ENCODE data around the gene LIMS3.
"Not testable (repeated sequence)": the region's sequence is repeated elsewhere in the genome, so short reads cannot be mapped to it uniquely, and the experiment has no call there.

Gene LIMS3, protein sequence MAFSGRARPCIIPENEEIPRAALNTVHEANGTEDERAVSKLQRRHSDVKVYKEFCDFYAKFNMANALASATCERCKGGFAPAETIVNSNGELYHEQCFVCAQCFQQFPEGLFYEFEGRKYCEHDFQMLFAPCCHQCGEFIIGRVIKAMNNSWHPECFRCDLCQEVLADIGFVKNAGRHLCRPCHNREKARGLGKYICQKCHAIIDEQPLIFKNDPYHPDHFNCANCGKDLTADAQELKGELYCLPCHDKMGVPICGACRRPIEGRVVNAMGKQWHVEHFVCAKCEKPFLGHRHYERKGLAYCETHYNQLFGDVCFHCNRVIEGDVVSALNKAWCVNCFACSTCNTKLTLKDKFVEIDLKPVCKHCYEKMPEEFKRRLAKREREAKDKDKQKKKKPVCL

DNA sequence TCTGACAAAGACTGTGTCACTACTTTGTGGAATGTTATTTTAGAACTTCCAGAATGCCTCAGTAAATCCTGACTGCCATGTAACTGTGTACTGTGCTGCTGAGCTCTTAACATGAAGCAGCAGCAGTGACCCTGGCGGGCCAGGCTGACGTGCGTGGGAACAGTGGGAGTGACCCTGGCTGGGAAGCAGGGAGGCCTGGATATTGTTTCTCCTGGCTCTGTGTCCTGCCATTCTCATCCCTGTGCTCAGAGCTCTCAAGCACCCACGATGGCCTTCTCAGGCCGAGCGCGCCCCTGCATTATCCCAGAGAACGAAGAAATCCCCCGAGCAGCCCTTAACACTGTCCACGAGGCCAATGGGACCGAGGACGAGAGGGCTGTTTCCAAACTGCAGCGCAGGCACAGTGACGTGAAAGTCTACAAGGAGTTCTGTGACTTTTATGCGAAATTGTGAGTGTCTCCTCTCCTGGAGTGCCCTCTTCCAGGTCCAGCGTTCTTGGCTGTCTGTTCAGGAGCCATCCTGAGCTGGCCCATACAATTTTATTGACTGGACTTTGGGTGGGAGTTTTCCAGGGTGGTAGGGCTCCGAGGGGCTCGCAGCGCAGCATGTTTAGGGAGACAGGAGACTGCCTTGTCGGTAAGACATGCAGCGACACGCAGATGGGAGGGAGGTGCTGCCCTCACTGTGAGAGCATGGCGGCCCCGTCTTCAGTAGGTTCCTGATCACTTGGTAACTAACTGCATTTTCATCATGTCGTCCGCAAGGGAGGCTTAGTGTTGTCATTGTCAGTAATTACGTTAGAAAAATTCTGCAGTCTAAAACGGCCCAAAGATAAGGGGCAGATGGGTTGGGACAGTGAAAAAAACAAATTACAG is at the start of gene LIMS3:
LIMS3 (plus strand) TSS at position 227 of the 875 bp plus-strand sequence; CDS start at position 268, 41 bp downstream.
- not testable (repeated sequence) for H3K4me3 Mint-ChIP-seq, H3K9me3 Mint-ChIP-seq, H3K27ac Mint-ChIP-seq, H3K36me3 Mint-ChIP-seq, ATAC-seq, H3K27me3 Mint-ChIP-seq, H3K4me1 Mint-ChIP-seq

DNA sequence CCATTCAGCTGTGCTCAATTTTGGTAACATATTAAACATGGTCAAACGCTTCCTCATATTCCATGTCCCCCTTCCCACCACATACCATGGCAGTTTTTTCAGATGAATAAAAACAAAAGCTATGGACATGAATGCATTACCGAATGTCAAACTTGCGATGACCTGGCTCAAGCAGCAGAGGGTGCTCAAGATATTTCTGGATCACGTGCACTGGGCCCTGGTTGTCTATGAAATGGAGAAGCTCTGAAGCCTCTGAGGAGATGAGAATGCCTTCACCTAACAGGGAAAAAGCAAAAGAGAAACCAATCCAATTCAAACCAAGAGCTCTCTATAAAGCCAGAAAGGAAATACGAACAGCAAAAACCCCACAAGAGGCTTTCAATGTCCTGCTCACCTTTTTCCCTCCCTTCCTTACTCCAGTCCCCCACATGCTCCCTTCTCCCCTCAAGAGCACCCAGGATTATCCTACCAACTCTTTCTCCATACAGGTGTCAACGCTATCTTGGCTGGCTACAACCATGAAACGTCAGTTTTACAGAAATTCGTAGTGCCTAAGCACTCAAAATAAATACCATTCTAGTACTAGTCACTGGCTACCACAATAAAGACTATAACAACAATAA is 27.2 kb upstream of the LIMS3 start:
- not testable (repeated sequence) for H3K36me3 Mint-ChIP-seq, H3K9me3 Mint-ChIP-seq, H3K27ac Mint-ChIP-seq, H3K4me1 Mint-ChIP-seq, ATAC-seq, H3K27me3 Mint-ChIP-seq, H3K4me3 Mint-ChIP-seq

DNA sequence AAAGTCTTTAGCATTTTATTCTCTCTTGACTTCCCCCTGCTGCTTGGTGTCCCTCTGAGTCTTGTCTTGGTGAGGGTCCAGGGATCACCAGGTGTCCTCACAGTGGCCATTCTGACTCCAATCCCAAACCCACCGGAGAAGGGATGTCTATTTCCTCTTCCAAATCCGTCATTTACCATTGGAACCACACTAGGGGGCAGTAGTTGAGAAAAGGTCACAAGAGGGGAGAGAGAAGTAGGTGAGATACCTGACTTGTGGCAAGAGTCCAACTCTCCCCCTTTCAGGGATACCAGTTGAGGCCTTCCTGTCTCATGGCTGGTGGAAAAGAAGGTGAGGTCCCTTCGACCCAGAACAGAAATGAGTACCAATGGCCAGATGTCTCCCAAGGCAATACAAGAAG is 21.9 kb upstream of the LIMS3 start:
- not testable (repeated sequence) for H3K4me1 Mint-ChIP-seq, H3K4me3 Mint-ChIP-seq, H3K36me3 Mint-ChIP-seq, H3K9me3 Mint-ChIP-seq, ATAC-seq, H3K27ac Mint-ChIP-seq, H3K27me3 Mint-ChIP-seq

DNA sequence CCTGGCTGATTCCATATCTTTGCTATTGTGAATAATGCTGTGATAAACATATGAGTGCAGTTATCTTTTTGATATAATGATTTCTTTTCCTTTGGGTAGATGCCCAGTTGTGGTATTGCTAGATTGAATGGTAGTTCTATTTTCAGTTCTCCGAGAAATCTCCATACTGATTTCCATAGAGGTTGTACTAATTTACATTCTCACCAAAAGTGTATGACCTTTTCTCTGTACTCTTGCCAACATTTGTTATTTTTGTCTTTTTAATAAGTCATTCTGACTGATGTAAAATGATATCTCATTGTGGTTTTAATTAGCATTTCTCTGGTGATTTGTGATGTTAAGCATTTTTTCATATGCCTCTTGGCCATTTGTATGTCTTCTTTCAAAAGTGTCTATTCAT is 16.4 kb upstream of the LIMS3 start:
- not testable (repeated sequence) for H3K4me1 Mint-ChIP-seq, H3K9me3 Mint-ChIP-seq, H3K27me3 Mint-ChIP-seq, ATAC-seq, H3K36me3 Mint-ChIP-seq, H3K27ac Mint-ChIP-seq, H3K4me3 Mint-ChIP-seq

DNA sequence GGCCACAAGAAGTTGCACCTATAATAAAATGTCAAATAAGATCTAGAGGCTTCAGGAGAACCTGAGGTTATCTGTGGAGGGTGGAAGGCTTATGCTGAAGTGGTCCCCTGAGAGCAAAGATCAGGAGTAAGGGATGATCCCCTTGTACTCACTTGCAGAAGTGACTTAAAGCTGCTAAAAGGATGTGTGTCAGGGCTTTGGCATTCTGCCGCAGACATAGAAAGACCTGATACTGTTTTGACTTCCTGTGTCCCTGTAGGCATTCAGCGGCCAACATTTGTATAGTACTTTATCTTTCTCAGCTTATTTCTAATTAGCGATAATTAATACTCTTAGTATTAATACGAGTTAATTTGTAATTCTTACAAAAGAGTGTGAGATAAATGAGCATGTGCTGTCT is 10.1 kb upstream of the LIMS3 start:
- not testable (repeated sequence) for H3K4me1 Mint-ChIP-seq, H3K27me3 Mint-ChIP-seq, H3K9me3 Mint-ChIP-seq, H3K27ac Mint-ChIP-seq, ATAC-seq, H3K36me3 Mint-ChIP-seq, H3K4me3 Mint-ChIP-seq

DNA sequence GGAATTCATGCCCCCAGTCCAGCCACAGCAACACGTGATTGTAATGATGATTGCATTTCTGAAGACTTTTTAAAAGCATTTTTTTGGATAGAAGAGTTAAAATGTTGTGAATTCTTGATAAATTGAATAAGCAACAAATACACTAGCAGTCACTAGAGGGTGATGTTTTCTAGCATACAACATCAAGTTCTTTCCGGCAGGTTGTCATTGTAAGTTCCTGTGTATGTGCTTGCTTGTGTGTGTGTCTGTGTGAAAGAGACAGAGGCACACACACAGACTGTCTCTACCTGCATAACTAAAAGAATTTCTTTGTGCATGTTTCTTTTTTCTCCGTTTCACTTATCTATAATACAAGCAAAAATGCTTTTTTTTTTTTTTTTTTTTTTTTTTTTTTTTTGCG is 8.6 kb upstream of the LIMS3 start:
- H3K36me3 Mint-ChIP-seq, ATAC-seq, H3K4me3 Mint-ChIP-seq, H3K4me1 Mint-ChIP-seq, H3K9me3 Mint-ChIP-seq, H3K27me3 Mint-ChIP-seq, H3K27ac Mint-ChIP-seq: not testable (repeated sequence)

DNA sequence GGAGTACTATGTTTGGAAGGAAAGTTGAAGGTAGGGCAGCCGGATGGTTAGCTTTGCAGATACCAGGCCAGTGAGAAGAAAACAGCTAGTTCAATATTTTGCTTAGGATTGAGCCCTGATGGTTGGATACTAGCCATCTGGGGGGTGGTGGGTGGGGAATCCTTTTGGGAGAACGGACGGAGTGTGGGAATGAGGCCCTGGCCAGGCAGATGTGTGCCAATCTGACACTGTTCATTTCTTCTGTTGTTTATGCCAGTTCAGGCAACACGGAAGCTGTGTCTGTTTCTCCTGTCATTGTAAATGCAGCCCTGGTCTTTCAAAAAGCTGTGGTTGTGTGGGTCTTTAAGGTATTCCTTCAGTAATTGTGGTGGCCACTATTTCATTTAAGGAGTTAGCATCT is 7.5 kb upstream of the LIMS3 start:
- not testable (repeated sequence) for H3K27me3 Mint-ChIP-seq, H3K4me3 Mint-ChIP-seq, H3K9me3 Mint-ChIP-seq, H3K4me1 Mint-ChIP-seq, H3K27ac Mint-ChIP-seq, H3K36me3 Mint-ChIP-seq, ATAC-seq

DNA sequence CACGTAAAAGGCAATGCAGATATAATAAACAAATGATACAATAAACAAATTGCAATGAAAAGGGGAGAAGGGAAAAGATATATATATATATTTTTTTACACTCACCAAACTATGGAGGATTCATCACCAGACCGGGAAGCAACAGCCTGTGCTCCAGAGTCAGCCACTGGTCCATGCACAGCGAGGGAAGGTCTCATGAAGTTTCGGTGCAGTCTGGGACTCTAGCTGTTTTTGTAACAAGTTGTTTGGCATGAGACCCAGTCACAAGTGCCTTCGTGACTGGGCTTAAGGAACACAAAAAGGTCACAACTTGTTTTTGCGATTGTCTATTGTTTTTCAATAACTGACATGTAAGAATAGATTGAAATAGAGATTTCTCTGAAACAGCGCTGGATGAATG is 4.8 kb upstream of the LIMS3 start:
- ATAC-seq, H3K4me3 Mint-ChIP-seq, H3K9me3 Mint-ChIP-seq, H3K27me3 Mint-ChIP-seq, H3K27ac Mint-ChIP-seq, H3K4me1 Mint-ChIP-seq, H3K36me3 Mint-ChIP-seq: not testable (repeated sequence)

DNA sequence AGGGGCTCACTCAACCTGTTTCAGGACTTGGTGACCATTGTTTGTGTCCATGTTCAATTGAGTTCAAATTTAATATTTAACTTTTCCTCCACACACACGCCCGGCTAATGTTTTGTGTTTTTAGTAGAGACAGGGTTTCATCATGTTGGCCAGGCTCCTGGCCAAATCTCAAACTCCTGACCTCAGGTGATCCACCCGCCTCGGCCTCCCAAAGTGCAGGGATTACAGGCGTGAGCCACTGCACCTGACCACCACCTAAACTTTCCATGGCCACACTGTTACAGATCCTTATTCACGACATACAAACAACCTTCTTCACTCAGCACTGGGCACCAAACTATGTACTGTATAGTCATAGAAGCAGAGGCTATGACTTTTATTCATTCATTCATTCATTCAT is 4.3 kb upstream of the LIMS3 start:
- not testable (repeated sequence) for H3K36me3 Mint-ChIP-seq, H3K9me3 Mint-ChIP-seq, ATAC-seq, H3K27ac Mint-ChIP-seq, H3K27me3 Mint-ChIP-seq, H3K4me3 Mint-ChIP-seq, H3K4me1 Mint-ChIP-seq

DNA sequence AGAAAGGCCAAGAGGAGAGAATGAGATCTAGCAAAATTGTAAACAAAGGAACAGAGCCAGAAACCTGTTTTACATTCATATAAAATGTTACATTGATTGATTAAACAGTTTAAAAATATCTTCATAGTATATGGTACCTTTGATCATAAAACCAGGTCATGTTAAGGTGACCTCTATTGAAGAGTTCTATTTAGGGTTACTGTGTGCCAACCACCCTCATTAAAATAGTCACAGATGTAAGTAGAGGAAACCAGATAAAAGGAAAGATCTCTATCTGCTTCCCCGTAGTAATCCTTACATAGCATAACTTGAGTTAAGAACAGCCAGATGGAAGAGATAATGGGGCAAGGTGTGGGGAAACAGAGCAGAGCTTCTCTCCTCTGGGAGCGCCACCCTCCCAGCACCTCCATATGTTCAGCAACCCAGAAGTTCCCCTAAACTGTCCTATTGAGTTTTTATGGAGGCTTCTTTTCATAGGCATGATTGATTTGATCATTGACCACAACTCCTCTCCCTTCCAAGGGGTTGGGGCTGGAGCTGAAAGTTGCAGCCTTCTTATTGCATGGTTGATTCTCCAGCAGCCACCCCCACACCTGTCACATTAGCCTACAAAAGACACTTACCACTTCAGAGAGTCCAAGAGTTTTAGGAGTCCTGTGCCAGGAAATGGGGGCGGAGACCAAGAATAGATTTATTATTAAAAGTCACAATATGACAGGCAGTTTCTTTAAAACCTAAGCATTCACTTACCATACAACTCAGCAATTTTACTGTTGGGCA is 3.2 kb upstream of the LIMS3 start:
- H3K27me3 Mint-ChIP-seq, H3K4me3 Mint-ChIP-seq, H3K36me3 Mint-ChIP-seq, H3K4me1 Mint-ChIP-seq, ATAC-seq, H3K9me3 Mint-ChIP-seq, H3K27ac Mint-ChIP-seq: not testable (repeated sequence)

DNA sequence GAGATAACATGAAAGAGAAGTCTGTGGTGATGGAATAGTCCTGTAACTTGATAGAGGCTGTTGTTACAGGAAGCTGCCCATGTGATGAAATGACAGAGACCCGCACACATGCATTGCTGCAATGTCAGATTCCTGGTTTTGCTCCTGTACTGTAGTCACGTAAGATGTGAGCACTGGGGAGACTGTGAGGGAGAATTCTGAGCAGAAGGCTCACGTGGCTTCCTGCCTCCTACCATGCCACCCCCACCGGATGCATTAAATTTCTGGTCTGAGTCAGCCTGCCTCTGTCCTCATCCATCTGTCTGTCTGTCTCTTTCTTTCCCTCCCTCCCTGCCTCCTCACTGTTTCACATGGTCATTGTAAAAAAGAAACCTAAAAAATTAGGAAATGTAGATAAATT is 2.3 kb upstream of the LIMS3 start:
- ATAC-seq, result peak; percentile 88
- H3K36me3 Mint-ChIP-seq, H3K27ac Mint-ChIP-seq, H3K4me1 Mint-ChIP-seq, H3K4me3 Mint-ChIP-seq, H3K27me3 Mint-ChIP-seq, H3K9me3 Mint-ChIP-seq: not testable (repeated sequence)

DNA sequence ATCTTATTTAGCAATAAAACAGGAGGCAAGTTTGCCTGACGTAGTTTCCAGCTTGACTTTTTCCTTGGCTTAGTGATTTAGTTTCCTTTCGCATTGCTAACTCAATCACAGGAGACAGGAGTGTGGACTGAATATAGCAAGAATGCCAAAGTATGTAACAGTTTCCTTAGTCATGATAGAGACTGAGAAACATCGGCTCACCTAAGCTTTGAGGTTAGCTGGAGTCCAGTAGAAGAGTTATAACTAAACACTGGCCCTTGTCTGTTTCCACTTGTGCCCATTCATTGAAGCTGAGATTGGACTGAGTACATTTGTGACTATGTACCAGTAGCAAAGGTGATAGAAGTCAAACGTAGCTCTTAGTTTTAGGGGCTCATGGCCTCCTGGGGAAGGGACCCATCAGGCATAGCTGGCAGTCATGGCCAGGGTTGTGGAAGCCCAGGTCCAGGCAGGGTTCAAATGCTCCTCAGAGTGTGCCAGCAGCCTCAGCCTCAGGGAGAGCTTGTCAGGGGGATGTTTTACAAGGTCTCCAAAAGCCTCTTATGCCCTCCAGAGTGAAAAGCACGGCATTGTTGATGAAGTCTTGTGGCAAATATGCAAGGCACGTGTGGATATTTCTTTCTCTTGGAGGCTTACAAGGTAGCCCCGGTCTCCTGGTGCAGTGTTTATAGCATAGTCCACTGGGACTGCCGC is 573 bp upstream of the LIMS3 start:
- not testable (repeated sequence) for H3K4me3 Mint-ChIP-seq, H3K27ac Mint-ChIP-seq, H3K27me3 Mint-ChIP-seq, H3K36me3 Mint-ChIP-seq, ATAC-seq, H3K9me3 Mint-ChIP-seq, H3K4me1 Mint-ChIP-seq

DNA sequence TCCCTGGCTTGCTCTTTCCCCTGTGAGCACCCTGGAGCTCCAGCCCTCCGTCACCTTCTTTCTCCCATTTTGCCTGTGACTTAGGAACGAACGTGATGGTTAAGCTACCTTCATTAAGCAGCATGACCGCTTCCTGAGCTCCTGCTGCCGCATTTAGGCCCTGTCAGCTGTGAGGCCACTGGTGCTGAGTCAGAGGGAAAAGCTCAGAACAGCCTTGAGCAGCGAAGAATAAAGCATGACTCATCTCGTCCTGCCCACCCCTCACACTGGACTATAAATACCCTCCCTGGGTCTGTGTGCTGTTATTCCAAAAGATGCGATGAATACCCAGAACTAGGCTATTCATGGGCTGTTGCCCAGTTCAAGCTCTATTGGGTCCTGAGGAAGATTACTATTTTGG is 7.3 kb downstream of the LIMS3 start:
- H3K27me3 Mint-ChIP-seq, H3K4me3 Mint-ChIP-seq, H3K4me1 Mint-ChIP-seq, H3K27ac Mint-ChIP-seq, H3K9me3 Mint-ChIP-seq, H3K36me3 Mint-ChIP-seq: not testable (repeated sequence)
- ATAC-seq, result peak; percentile 31

DNA sequence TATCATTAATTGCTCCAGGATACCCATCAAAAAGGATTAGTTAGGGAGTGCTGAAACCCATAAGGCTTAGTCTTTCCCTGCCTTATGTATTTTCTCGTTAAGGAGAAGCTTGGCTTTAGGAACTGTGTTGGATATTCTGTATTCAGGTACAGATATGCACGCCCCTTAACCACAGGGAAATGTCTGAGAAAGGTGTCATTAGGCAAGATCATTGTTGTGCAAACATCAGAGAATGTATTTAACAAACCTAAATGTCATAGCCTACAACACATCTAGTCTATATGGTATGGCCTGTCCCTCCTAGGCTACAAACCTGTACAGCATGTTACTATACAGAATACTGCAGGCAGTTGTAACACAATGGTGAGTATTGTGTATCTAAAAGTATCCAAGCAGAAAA is 10.1 kb downstream of the LIMS3 start:
- not testable (repeated sequence) for H3K9me3 Mint-ChIP-seq
- peak; percentile 20 for ATAC-seq

DNA sequence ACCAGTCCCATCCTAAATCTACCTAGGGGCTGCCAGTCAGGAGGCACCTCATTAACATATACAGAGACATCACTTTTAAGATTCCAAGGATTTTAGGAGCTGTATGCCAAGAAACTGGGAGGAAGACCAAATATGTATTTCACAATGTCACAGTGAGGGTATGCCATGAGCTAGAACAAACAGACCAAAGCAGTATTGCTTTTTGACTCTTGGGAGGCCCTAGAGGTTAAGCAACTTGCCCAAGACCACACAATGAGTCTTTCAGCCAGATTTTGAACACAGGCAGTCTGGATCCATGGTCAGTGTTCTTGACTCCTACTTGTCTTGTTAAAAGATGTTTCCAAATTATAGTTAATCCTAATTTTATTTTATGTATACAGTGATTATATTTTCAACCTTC is 12.3 kb downstream of the LIMS3 start:
- H3K27me3 Mint-ChIP-seq, H3K27ac Mint-ChIP-seq, H3K4me1 Mint-ChIP-seq, ATAC-seq, H3K4me3 Mint-ChIP-seq, H3K36me3 Mint-ChIP-seq, H3K9me3 Mint-ChIP-seq: not testable (repeated sequence)

More for the DNA sequence above, 10.1 kb downstream of the LIMS3 start:
- not testable (repeated sequence) for H3K27ac Mint-ChIP-seq, H3K4me3 Mint-ChIP-seq, H3K27me3 Mint-ChIP-seq, H3K4me1 Mint-ChIP-seq, H3K36me3 Mint-ChIP-seq

Data from stimulated activated memory B cell treated with anti-CD40 and anti-IgM and Interleukin-4, amounts not matched to agents 10 μg/mL and 1 μg/mL and 100 μg/mL, for 72 hours (primary cell).